Measurements from ENCODE around the gene PLEKHJ1.

DNA sequence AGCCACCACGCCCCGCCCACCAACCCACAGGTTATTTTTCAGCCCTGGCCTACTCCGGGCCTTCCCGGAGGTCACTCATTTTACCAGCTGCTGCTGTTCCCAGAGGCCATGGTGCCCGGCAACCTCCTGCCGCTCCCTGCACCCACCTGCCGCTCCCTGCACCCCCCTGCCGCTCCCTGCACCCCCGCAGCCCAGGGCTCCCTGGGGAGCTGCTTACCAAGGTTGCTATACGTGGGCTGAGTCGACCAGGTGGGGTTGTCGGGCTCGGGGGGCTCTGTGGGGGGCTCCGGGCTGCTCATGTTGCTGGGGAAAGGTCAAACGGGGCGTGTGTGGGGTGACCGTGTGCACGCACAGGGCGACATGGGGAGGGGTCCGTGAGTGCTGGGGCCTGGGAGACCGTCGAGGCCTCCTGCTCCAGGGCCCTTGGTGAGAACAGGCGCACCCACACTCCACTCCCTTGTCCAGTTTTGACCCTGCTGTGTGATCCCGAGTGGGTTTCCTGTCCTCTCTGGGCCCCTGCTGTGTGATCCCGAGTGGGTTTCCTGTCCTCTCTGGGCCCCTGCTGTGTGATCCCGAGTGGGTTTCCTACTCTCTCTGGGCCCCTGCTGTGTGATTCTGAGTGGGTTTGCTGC is 44.6 kb upstream of the PLEKHJ1 start:
- TF ChIP-seq POLR2A (IDR thresholded peaks at IDR 0.05) = no peak
- TF ChIP-seq, protein P1, sequence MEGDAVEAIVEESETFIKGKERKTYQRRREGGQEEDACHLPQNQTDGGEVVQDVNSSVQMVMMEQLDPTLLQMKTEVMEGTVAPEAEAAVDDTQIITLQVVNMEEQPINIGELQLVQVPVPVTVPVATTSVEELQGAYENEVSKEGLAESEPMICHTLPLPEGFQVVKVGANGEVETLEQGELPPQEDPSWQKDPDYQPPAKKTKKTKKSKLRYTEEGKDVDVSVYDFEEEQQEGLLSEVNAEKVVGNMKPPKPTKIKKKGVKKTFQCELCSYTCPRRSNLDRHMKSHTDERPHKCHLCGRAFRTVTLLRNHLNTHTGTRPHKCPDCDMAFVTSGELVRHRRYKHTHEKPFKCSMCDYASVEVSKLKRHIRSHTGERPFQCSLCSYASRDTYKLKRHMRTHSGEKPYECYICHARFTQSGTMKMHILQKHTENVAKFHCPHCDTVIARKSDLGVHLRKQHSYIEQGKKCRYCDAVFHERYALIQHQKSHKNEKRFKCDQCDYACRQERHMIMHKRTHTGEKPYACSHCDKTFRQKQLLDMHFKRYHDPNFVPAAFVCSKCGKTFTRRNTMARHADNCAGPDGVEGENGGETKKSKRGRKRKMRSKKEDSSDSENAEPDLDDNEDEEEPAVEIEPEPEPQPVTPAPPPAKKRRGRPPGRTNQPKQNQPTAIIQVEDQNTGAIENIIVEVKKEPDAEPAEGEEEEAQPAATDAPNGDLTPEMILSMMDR (IDR thresholded peaks at IDR 0.05) = no peak

Data from adrenal gland (tissue), 5 donors.